DMS79 treated with DMSO at 0.1 percent for 48 hours (cell line): ENCODE results near the gene CPT2.
"Not testable (repeated sequence)": the region's sequence is repeated elsewhere in the genome, so short reads cannot be mapped to it uniquely, and the experiment has no call there.

Experiments
- DNase-seq: peaks from one replicate; lab custom pipeline; 2025; lab: John Stamatoyannopoulos, UW

Gene CPT2

GRCh38 chr1:53182111-53182593 lies 14.5 kb upstream of the CPT2 start:
- DNase-seq: peak; percentile 53

GRCh38 chr1:53182716-53183094 lies 13.9 kb upstream of the CPT2 start:
- DNase-seq: no peak

- no peak for DNase-seq
Measured at GRCh38 chr1:53183095-53183990, 13.3 kb upstream of the CPT2 start.

- DNase-seq: not testable (repeated sequence)
Measured at GRCh38 chr1:53185955-53186297, 10.7 kb upstream of the CPT2 start.

- no peak for DNase-seq
Measured at GRCh38 chr1:53186533-53186932, 10.1 kb upstream of the CPT2 start.

GRCh38 chr1:53187401-53187800 lies 9.2 kb upstream of the CPT2 start:
- DNase-seq: no peak

GRCh38 chr1:53188099-53188498 lies 8.5 kb upstream of the CPT2 start:
- DNase-seq: no peak

GRCh38 chr1:53189061-53189460 lies 7.6 kb upstream of the CPT2 start:
- DNase-seq: no peak

GRCh38 chr1:53190210-53190611 lies 6.4 kb upstream of the CPT2 start:
- DNase-seq: no peak

- DNase-seq: no peak
Measured at GRCh38 chr1:53195246-53196016, 1.2 kb upstream of the CPT2 start.

GRCh38 chr1:53196017-53196484 lies 573 bp upstream of the CPT2 start:
- no peak for DNase-seq

GRCh38 chr1:53197291-53198200 lies 922 bp downstream of the CPT2 start:
- DNase-seq: no peak

- no peak for DNase-seq
Measured at GRCh38 chr1:53198241-53198651, 1.6 kb downstream of the CPT2 start.

GRCh38 chr1:53203466-53203865 lies 6.8 kb downstream of the CPT2 start:
- DNase-seq: no peak

- not testable (repeated sequence) for DNase-seq
Measured at GRCh38 chr1:53205496-53205895, 8.9 kb downstream of the CPT2 start.

GRCh38 chr1:53206083-53206685 lies 9.6 kb downstream of the CPT2 start:
- not testable (repeated sequence) for DNase-seq

GRCh38 chr1:53206735-53207379 lies 10.2 kb downstream of the CPT2 start:
- DNase-seq: no peak

- DNase-seq: no peak
Measured at GRCh38 chr1:53207726-53208125, 11.1 kb downstream of the CPT2 start.

- no peak for DNase-seq
Measured at GRCh38 chr1:53210352-53210751, 13.7 kb downstream of the CPT2 start.

- no peak for DNase-seq
Measured at GRCh38 chr1:53210954-53211353, 14.3 kb downstream of the CPT2 start.

- no peak for DNase-seq
Measured at GRCh38 chr1:53214376-53214940, 17.8 kb downstream of the CPT2 start.
